Panc1 (cell line): ENCODE results near the gene PEX10. TPM values are rescaled to one million over a fixed set of nuclear protein-coding genes. Genes with fewer than 3 reads are reported as not detected.

ENCODE experiments used
- ATAC-seq: fragments of 200-7000 bp; cut with Tn5 transposase; 2 replicates; pipeline ENCODE4 v1.9.1; 2020; ENCODE audit warnings: mild to moderate bottlenecking, moderate library complexity
- BruUV-seq: library from RNA; stranded (reverse); fragments of 400-500 nt; replicated peaks from 2 replicates; lab custom pipeline; 2021; lab: Mats Ljungman, UMichigan
- CTCF ChIA-PET: fragments of 300-600 bp; sonication (Branson Sonifier 250); formaldehyde crosslinking; loops from one replicate; lab custom pipeline; 2022; ENCODE audit warnings: antibody characterized with exemption; lab: Charles Lee
- POLR2A ChIA-PET: fragments of 300-600 bp; sonication (Branson Sonifier 250); formaldehyde crosslinking; loops from one replicate; lab custom pipeline; 2022; ENCODE audit warnings: antibody characterized with exemption; lab: Charles Lee
- DNase-seq: peaks from one replicate; pipeline ENCODE4 v3.0.0-alpha.2; 2010; ENCODE audit warnings: low read depth, low spot score
- H3K27ac ChIP-seq: 2 replicates; pipeline ENCODE4 v1.5.1; 2011; ENCODE audit warnings: mild to moderate bottlenecking, low read length, inconsistent platforms
- H3K27me3 ChIP-seq: fragments of 200-500 bp; sonication (Bioruptor generic); 2 replicates; pipeline ENCODE4 v1.6.0; 2014; ENCODE audit warnings: low read length, inconsistent platforms; ENCODE audit not compliant: control insufficient read depth, insufficient read depth
- H3K36me3 ChIP-seq: fragments of 200-500 bp; sonication (Bioruptor generic); 2 replicates; pipeline ENCODE4 v1.5.1; 2014; ENCODE audit warnings: inconsistent platforms, mild to moderate bottlenecking, low read length, moderate library complexity; ENCODE audit not compliant: control insufficient read depth, insufficient read depth
- H3K4me1 ChIP-seq: 2 replicates; pipeline ENCODE4 v1.5.1; 2011; ENCODE audit warnings: inconsistent platforms, mild to moderate bottlenecking, low read length, moderate library complexity; ENCODE audit not compliant: control insufficient read depth, insufficient read depth
- H3K4me3 ChIP-seq, 2 experiments: 2 replicates each; pipeline ENCODE4 v1.5.1; 2011 to 2012; ENCODE audit warnings: low read depth in 2 of 2, low read length in 2 of 2, mild to moderate bottlenecking in 2 of 2, inconsistent platforms in 1 of 2, moderate library complexity in 1 of 2
- H3K9me3 ChIP-seq: fragments of 200-500 bp; sonication (Bioruptor generic); 2 replicates; pipeline ENCODE4 v1.5.1; 2014; ENCODE audit warnings: low read depth, mild to moderate bottlenecking, inconsistent platforms, low read length, moderate library complexity; ENCODE audit not compliant: control insufficient read depth, insufficient read depth
- POLR2AphosphoS5 ChIP-seq: IDR thresholded peaks from 2 replicates; pipeline ENCODE4 v1.6.1; 2012; ENCODE audit warnings: mild to moderate bottlenecking, low read depth, low read length, moderate library complexity
- REST ChIP-seq, 2 experiments: IDR thresholded peaks; 2 replicates each; pipeline ENCODE4 v1.6.1; 2011 to 2012; ENCODE audit warnings: low read depth in 2 of 2, control low read depth in 1 of 2, low read length in 1 of 2, mild to moderate bottlenecking in 1 of 2, moderate library complexity in 1 of 2; ENCODE audit not compliant: insufficient read depth in 1 of 2
- SIN3A ChIP-seq: IDR thresholded peaks from 2 replicates; pipeline ENCODE4 v1.6.1; 2012; ENCODE audit warnings: low read depth, mild to moderate bottlenecking, low read length, moderate library complexity, borderline replicate concordance; ENCODE audit not compliant: insufficient read depth
- TCF7L2 ChIP-seq: IDR thresholded peaks from 2 replicates; pipeline ENCODE4 v1.6.1; 2011; ENCODE audit warnings: mild to moderate bottlenecking, low read depth, low read length, inconsistent platforms
- in situ Hi-C: cut with HindIII; loops from 2 replicates; pipeline ENCODE4 v1.10.0; 2016; ENCODE audit warnings: low sequenced_read_pairs, low pct_unique_long_range_greater_than_20kb
- intact Hi-C: fragments of 100-400 bp; cut with micrococcal nuclease; formaldehyde crosslinking; loops from one replicate; pipeline ENCODE4 v1.10.0; 2022; ENCODE audit not compliant: unreplicated experiment
- total RNA-seq: library from RNA; stranded (reverse); gene quantifications from one replicate; pipeline ENCODE4 v1.2.1, GENCODE V29; 2021; ENCODE audit not compliant: unreplicated experiment
- TF ChIP-seq, protein P1 (sequence below): fragments of 450-650 bp; IDR thresholded peaks from 2 replicates; pipeline ENCODE4 v1.5.1; 2017; ENCODE audit warnings: mild to moderate bottlenecking

The PEX10 gene
- total RNA-seq, 1 experiment from 2014 or later: 49.8 TPM

DNA sequence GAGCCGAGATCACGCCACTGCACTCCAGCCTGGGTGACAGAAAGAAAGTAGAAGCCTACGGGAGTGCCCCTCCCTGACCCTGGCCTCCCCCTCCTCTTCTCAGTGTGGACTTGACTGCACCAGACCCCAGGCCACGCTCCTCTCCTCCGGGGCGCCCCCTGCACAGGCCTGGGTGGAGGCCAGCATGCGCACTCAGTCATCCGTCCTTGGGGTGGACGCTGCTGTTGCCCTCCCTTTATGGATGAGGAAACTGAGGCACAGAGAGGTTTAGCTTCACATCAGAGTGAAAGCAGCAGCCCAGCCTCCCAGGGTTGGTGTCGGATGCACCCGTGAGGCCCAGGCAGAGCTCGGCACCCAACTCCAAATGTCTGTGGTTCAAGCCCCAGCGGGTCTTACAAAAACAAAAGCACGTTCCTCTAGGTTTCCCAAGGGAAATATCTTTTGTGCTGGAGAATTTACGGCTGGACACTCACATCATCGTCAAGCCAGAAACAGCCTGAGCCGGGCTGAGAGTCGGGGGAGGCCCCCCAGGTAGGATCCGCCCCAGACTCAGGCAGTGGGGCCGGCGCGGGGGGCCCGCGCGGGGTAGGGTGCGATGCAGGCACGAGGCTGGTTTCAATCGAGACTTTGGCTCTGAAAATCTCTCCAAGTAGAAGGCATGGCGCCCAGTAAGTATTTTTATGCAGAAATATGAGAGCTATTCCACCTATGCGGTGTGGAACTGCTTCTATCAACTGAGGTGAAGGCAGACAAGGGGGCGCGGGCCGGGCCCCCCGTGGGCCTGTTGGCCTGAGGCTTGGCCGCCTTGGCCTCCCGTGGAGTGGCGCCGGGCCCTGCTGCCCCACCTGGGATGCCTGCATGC lies 57.6 kb downstream of the PEX10 start:
- Histone ChIP-seq H3K9me3 (no peaks in the 10 kb centered on the region), H3K4me3 (no peak overlapping the region), H3K27me3 (no peaks in the 10 kb centered on the region), H3K36me3 (no peaks in the 10 kb centered on the region), H3K27ac (no peak overlapping the region), H3K4me1 (no peaks in the 10 kb centered on the region; the same call in 1 of the 2 replicates)
- ChIA-PET POLR2A (interaction anchor here (0.5 kb wide), 1 partner anchor 9 kb away, joined by 4 read pairs; no protein-coding TSS in a partner anchor), CTCF (interaction anchor here (0.6 kb wide), 1 partner anchor 666 kb away, joined by 3 read pairs; no protein-coding TSS in a partner anchor)
- no TSS peak for BruUV-seq
- in situ Hi-C loops: no loop called here
- intact Hi-C loops: no loop called here
- ATAC-seq (no peak), DNase-seq (no peak)
- TF ChIP-seq, protein P1, sequence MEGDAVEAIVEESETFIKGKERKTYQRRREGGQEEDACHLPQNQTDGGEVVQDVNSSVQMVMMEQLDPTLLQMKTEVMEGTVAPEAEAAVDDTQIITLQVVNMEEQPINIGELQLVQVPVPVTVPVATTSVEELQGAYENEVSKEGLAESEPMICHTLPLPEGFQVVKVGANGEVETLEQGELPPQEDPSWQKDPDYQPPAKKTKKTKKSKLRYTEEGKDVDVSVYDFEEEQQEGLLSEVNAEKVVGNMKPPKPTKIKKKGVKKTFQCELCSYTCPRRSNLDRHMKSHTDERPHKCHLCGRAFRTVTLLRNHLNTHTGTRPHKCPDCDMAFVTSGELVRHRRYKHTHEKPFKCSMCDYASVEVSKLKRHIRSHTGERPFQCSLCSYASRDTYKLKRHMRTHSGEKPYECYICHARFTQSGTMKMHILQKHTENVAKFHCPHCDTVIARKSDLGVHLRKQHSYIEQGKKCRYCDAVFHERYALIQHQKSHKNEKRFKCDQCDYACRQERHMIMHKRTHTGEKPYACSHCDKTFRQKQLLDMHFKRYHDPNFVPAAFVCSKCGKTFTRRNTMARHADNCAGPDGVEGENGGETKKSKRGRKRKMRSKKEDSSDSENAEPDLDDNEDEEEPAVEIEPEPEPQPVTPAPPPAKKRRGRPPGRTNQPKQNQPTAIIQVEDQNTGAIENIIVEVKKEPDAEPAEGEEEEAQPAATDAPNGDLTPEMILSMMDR: no peak
- TF ChIP-seq SIN3A: no peak
- no peak for TF ChIP-seq POLR2AphosphoS5
- TF ChIP-seq REST (IDR thresholded peaks at IDR 0.05; ENCODE audit: insufficient read depth in 1 of 2, low read depth in 2 of 2, low read length in 1 of 2): no peak
- no peak for TF ChIP-seq TCF7L2

Other genes starting within 250 kb of the PEX10 start
- gene FAAP20, start 217.8 kb downstream of the PEX10 start, total RNA-seq: 177 TPM
- 63.2 TPM for gene SKI, start 184.2 kb downstream of the PEX10 start, total RNA-seq
- gene MORN1, start 21.0 kb downstream of the PEX10 start, total RNA-seq: 21.3 TPM
- 235 TPM for gene RER1, start 20.7 kb downstream of the PEX10 start, total RNA-seq
- gene PLCH2, start 63.7 kb upstream of the PEX10 start, total RNA-seq: 41.2 TPM
- gene PANK4, start 114.0 kb upstream of the PEX10 start, total RNA-seq: 35.9 TPM
- not detected for gene HES5, start 117.7 kb upstream of the PEX10 start, total RNA-seq
- 20.1 TPM for gene TNFRSF14, start 143.8 kb upstream of the PEX10 start, total RNA-seq
- 17.0 TPM for gene PRXL2B, start 174.2 kb upstream of the PEX10 start, total RNA-seq
- 0.46 TPM for gene MMEL1, start 220.5 kb upstream of the PEX10 start, total RNA-seq